Astrocyte of the cerebellum (primary cell): ENCODE data around the gene ELP4.
"Not testable (repeated sequence)": the region's sequence is repeated elsewhere in the genome, so short reads cannot be mapped to it uniquely, and the experiment has no call there.

Source experiments
- DNase-seq: peaks from one replicate; pipeline ENCODE4 v3.0.0-alpha.2; 2011; ENCODE audit warnings: low read depth
- H3K4me3 ChIP-seq: 2 replicates; pipeline ENCODE4 v1.5.1; 2011; ENCODE audit warnings: mild to moderate bottlenecking, low read depth, low read length, moderate library complexity
- in situ Hi-C: cut with HindIII; loops from 2 replicates; pipeline ENCODE4 v1.10.0; 2017; ENCODE audit warnings: low sequenced_read_pairs
- TF ChIP-seq, protein P1 (sequence below): IDR thresholded peaks from 2 replicates; pipeline ENCODE4 v1.5.1; 2012; ENCODE audit warnings: low read length, low read depth, moderate library complexity, mild to moderate bottlenecking; ENCODE audit errors: missing control alignments

The ELP4 gene

GRCh38 chr11:31725176-31725575, 215.6 kb downstream of the ELP4 start:
- TF ChIP-seq, protein P1, sequence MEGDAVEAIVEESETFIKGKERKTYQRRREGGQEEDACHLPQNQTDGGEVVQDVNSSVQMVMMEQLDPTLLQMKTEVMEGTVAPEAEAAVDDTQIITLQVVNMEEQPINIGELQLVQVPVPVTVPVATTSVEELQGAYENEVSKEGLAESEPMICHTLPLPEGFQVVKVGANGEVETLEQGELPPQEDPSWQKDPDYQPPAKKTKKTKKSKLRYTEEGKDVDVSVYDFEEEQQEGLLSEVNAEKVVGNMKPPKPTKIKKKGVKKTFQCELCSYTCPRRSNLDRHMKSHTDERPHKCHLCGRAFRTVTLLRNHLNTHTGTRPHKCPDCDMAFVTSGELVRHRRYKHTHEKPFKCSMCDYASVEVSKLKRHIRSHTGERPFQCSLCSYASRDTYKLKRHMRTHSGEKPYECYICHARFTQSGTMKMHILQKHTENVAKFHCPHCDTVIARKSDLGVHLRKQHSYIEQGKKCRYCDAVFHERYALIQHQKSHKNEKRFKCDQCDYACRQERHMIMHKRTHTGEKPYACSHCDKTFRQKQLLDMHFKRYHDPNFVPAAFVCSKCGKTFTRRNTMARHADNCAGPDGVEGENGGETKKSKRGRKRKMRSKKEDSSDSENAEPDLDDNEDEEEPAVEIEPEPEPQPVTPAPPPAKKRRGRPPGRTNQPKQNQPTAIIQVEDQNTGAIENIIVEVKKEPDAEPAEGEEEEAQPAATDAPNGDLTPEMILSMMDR: no peak

DNA sequence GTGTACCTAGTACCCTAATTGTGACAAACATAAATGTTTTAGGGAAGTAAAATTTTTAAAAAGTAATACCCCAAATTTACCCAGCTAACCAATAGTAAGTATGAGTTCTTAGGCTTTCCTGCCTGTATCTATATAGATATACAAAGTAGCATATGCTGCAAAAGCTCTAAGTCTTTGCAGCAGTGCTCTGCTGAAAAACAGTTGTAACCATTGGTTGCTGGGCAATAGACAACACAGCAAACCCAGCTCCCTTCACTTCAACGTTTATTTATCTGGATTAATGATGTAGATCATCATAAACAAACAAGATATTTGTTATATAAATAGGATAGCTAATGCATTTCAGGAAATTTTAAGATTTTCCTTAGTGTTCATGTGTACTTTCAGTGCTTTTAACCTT, 218.9 kb downstream of the ELP4 start:
- TF ChIP-seq, protein P1: no peak
- no peak for DNase-seq
- H3K4me3 ChIP-seq: no peak overlapping the region
- in situ Hi-C loops: no loop called here

More at GRCh38 chr11:31725176-31725575, 215.6 kb downstream of the ELP4 start:
- no peak for DNase-seq
- no peak overlapping the region for H3K4me3 ChIP-seq
- in situ Hi-C loops: no loop called here

DNA sequence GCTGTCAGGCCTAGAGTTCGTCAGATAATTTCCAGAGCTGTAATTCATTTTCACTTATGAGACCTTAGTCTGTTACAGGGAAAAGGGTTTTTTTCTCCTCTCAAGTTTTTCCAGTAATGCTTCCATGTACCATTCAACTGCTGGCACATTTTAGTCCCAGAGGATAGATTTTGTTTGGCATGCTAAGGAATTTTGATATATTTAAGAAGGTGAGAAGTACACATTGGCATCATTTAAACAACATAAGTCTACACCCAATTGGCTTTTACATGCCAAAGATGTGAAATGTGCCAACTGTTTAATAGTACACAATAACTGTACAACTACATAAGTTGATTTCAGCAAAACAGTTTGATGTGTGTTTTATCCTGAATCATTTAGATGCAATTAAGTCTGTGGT, 230.6 kb downstream of the ELP4 start:
- in situ Hi-C loops: no loop called here
- TF ChIP-seq, protein P1: no peak
- no peak overlapping the region for H3K4me3 ChIP-seq

GRCh38 chr11:31740731-31741368, 231.3 kb downstream of the ELP4 start:
- H3K4me3 ChIP-seq, in situ Hi-C loops, DNase-seq: not testable (repeated sequence)

More for the DNA sequence above, 230.6 kb downstream of the ELP4 start:
- DNase-seq: no peak

DNA sequence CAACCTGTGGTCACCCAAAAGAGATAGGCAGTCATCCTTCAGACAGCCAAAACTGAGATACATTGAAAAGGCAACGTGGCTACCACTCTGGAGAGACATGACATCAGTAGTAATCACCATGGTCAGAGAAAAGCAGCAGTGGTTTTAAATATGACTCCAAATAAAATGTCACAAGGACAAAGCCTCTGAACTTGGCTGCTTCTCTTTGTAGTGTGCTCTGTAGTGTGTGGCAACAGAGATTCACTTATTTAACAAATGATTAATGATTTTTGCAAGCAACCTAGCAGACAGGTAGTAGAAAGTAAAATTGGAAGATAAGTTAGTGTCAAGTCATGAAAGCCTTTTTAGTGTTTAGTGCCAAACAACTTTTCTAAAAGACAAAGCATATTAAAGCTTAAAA, 238.0 kb downstream of the ELP4 start:
- H3K4me3 ChIP-seq: no peak overlapping the region
- no peak for DNase-seq
- in situ Hi-C loops: no loop called here
- TF ChIP-seq, protein P1: no peak

DNA sequence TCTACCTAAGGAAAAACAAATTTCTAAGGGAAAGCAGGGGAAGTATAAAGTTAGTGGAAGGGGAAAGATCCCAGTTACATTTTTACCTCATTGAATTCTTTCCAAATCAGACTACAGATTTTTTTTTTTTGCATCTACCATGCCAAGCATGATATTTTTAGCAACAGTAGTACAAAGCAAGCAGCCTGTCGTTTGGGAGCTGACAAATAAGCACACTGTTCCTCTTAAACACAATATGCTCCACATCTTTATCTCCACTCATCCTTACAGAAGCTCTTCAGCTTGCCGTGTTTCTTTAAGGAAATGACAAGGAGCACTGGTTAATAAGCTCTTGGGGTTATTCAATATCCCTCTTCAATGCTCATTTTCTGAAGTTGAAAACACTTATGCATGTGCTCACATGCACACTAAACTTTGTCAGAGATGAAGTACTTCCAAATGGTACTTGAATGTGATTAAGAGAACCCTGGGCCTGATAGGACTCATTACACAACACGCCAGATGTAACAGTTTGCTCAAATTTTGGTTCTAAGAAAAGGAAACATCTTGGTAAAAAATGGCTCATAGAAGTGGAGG, 247.8 kb downstream of the ELP4 start:
- in situ Hi-C loops: no loop called here
- no peak overlapping the region for H3K4me3 ChIP-seq
- TF ChIP-seq, protein P1: no peak
- no peak for DNase-seq

- in situ Hi-C loops: no loop called here
- DNase-seq: no peak
- H3K4me3 ChIP-seq: no peak overlapping the region
- TF ChIP-seq, protein P1: no peak
These were observed 252.1 kb downstream of the ELP4 start for GRCh38 chr11:31761636-31762035.
